HepG2 (cell line): ENCODE measurements around the gene FBH1. TPM values are rescaled to one million over a fixed set of nuclear protein-coding genes. Genes with fewer than 3 reads are reported as not detected.

ENCODE experiments used
- ATAC-seq: fragments of 200-7000 bp; cut with Tn5 transposase; 3 replicates; pipeline ENCODE4 v1.9.1; 2020; ENCODE audit warnings: mild to moderate bottlenecking, moderate library complexity
- BruUV-seq: library from RNA; stranded (reverse); fragments of 400-500 nt; replicated peaks from 2 replicates; lab custom pipeline; 2021; lab: Mats Ljungman, UMichigan
- CTCF ChIA-PET: fragments of 300-600 bp; formaldehyde crosslinking; extraction: SDS; loops from one replicate; lab custom pipeline; 2021; ENCODE audit warnings: low total read pairs, inconsistent platforms, low intra/inter-chr PET ratio; lab: Yijun Ruan, JAX
- POLR2A ChIA-PET: fragments of 350-600 bp; sonication (Branson Sonifier 250); formaldehyde crosslinking; loops from one replicate; lab custom pipeline; 2020; ENCODE audit warnings: antibody characterized with exemption, inconsistent platforms; lab: Yijun Ruan, JAX
- DNase-seq: peaks from one replicate; pipeline ENCODE4 v3.0.0-alpha.2; 2015; ENCODE audit warnings: low spot score
- FAIRE-seq: peaks from 3 replicates; lab custom pipeline; 2011; peaks lifted over from hg19 to GRCh38; lab: Jason Lieb, UNC
- H2AFZ ChIP-seq: one replicate; pipeline ENCODE4 v1.6.1; 2011; ENCODE audit warnings: low read length, inconsistent platforms
- H3K27ac ChIP-seq: fragments of 300-600 bp; 3 replicates; pipeline ENCODE4 v1.8.0; 2011; ENCODE audit warnings: mixed run types, mild to moderate bottlenecking, mixed read lengths, low read length, inconsistent platforms; ENCODE audit not compliant: insufficient read depth; ENCODE audit errors: extremely low read length
- H3K27me3 ChIP-seq, 2 experiments: fragments of 200-600 bp in 1 of 2; 2 replicates in 1 of 2; 3 replicates in 1 of 2; pipeline versions ENCODE4 v1.6.0 to v1.8.0; 2011; ENCODE audit warnings: low read length in 2 of 2, mild to moderate bottlenecking in 2 of 2, moderate library complexity in 2 of 2, inconsistent platforms in 1 of 2; ENCODE audit not compliant: insufficient read depth in 2 of 2, control insufficient read depth in 1 of 2
- H3K36me3 ChIP-seq, 2 experiments: fragments of 200-600 bp in 1 of 2; replicated peaks in 1 of 2; 2 replicates in 1 of 2; 3 replicates in 1 of 2; pipeline versions ENCODE4 v1.5.1 to v1.8.0; 2011; ENCODE audit warnings: low read length in 2 of 2, inconsistent platforms in 1 of 2; ENCODE audit not compliant: insufficient read depth in 2 of 2, control insufficient read depth in 1 of 2
- H3K4me1 ChIP-seq: 2 replicates; pipeline ENCODE4 v1.5.1; 2012; ENCODE audit warnings: low read length, inconsistent platforms; ENCODE audit not compliant: insufficient read depth
- H3K4me2 ChIP-seq: 2 replicates; pipeline ENCODE4 v1.6.0; 2011; ENCODE audit warnings: low read depth, low read length, inconsistent platforms
- H3K4me3 ChIP-seq, 3 experiments: fragments of 200-600 bp in 1 of 3; sonication (generic), shearing (Covaris generic) in 1 of 3; replicated peaks in 1 of 3; 2 replicates each; pipeline ENCODE4 v1.5.1; 2011 to 2016; ENCODE audit warnings: low read length in 3 of 3, inconsistent platforms in 2 of 3, low read depth in 2 of 3, mild to moderate bottlenecking in 2 of 3, control low read depth in 1 of 3, mixed read lengths in 1 of 3; ENCODE audit not compliant: insufficient read depth in 1 of 3
- H3K79me2 ChIP-seq: one replicate; pipeline ENCODE4 v1.6.1; 2011; ENCODE audit warnings: low read length, inconsistent platforms; ENCODE audit not compliant: insufficient read depth
- H3K9ac ChIP-seq: 2 replicates; pipeline ENCODE4 v1.6.0; 2011; ENCODE audit warnings: mild to moderate bottlenecking, low read depth, low read length, inconsistent platforms; ENCODE audit not compliant: insufficient read depth
- H3K9me3 ChIP-seq: 2 replicates; pipeline ENCODE4 v1.5.1; 2012; ENCODE audit warnings: mild to moderate bottlenecking, low read length
- H4K20me1 ChIP-seq: 2 replicates; pipeline ENCODE4 v1.6.0; 2011; ENCODE audit warnings: inconsistent platforms, mild to moderate bottlenecking, low read length, moderate library complexity; ENCODE audit not compliant: insufficient read depth
- BORCS8-MEF2B ChIP-seq: sonication (generic); formaldehyde crosslinking; IDR thresholded peaks from 2 replicates; pipeline ENCODE4 v1.8.0; 2022; ENCODE audit warnings: mild to moderate bottlenecking, missing genetic modification reagents
- JARID2 ChIP-seq: sonication (generic); formaldehyde crosslinking; IDR thresholded peaks from 2 replicates; pipeline ENCODE4 v1.8.1; 2023; ENCODE audit warnings: missing genetic modification reagents, inconsistent platforms; ENCODE audit not compliant: insufficient replicate concordance
- MED1 ChIP-seq: sonication (generic); formaldehyde crosslinking; IDR thresholded peaks from 2 replicates; pipeline ENCODE4 v1.4.0; 2020; ENCODE audit warnings: missing genetic modification reagents
- PAWR ChIP-seq: sonication (generic); formaldehyde crosslinking; IDR thresholded peaks from 2 replicates; pipeline ENCODE4 v1.4.0; 2020; ENCODE audit warnings: missing genetic modification reagents, mild to moderate bottlenecking, borderline replicate concordance
- PLSCR1 ChIP-seq: sonication (generic); formaldehyde crosslinking; IDR thresholded peaks from 2 replicates; pipeline ENCODE4 v1.5.0; 2020; ENCODE audit warnings: missing genetic modification reagents, mild to moderate bottlenecking, borderline replicate concordance
- POLR2AphosphoS2 ChIP-seq: IDR thresholded peaks from 2 replicates; pipeline ENCODE4 v1.6.1; 2011; ENCODE audit warnings: low read depth, low read length, improper control_type of control experiment
- RBM22 ChIP-seq: fragments of 200-400 bp; formaldehyde crosslinking; optimal IDR thresholded peaks from 2 replicates; pipeline ENCODE3; 2017; ENCODE audit warnings: mild to moderate bottlenecking, low read length, moderate library complexity
- ZMAT3 ChIP-seq: sonication (generic); formaldehyde crosslinking; conservative IDR thresholded peaks from 2 replicates; pipeline ENCODE4 v1.7.0; 2021; ENCODE audit warnings: missing genetic modification reagents
- WGBS: methylation state at CpG from one replicate; pipeline ENCODE4 v1.1.6; 2017; ENCODE audit warnings: low lambda C conversion rate; 5-methylcytosine and 5-hydroxymethylcytosine counted together
- in situ Hi-C: cut with HindIII; loops from 2 replicates; pipeline ENCODE4 v1.10.0; 2017; ENCODE audit warnings: low pct_unique_long_range_greater_than_20kb; ENCODE audit not compliant: extremely low pct_ligation_motif_present
- intact Hi-C: fragments of 100-400 bp; cut with micrococcal nuclease; formaldehyde crosslinking; loops from one replicate; pipeline ENCODE4 v1.10.0; 2022; ENCODE audit not compliant: unreplicated experiment
- polyA plus RNA-seq, 8 experiments: library from polyadenylated mRNA; depleted of rRNA in 3 of 8; stranded (reverse) in 7 of 8; unstranded in 1 of 8; fragments of >200 nt; fragmentation: Illumina TruSeq in 4 of 8; extraction: Trizol in 4 of 8; gene quantifications; 2 replicates each; pipeline versions ENCODE4 v1.2.1 to v1.2.3, GENCODE V29; 2011 to 2016; ENCODE audit warnings: low read depth in 4 of 8, missing spikeins in 1 of 8, mixed read lengths in 1 of 8; ENCODE audit not compliant: insufficient read depth in 1 of 8
- total RNA-seq, 5 experiments: library from RNA; depleted of rRNA; stranded (reverse); fragments of >200 nt; fragmentation: Illumina TruSeq; extraction: Trizol; gene quantifications; 2 replicates each; pipeline ENCODE4 v1.2.3, GENCODE V29; 2016; ENCODE audit warnings: low read depth in 1 of 5

Gene FBH1
- total and polyA plus RNA-seq, 2 of the 13 experiments (the other 11 are each of a cell fraction or from before 2014, with no cell fraction given): 48.8 to 60.3 TPM

- TF ChIP-seq PLSCR1 (CRISPR knock-in tag) (no peak), PAWR (CRISPR knock-in tag) (no peak)
These were observed 13.5 kb downstream of the FBH1 start (continued) for GRCh38 chr10:5903563-5903962.

GRCh38 chr10:5904227-5904626, 14.2 kb downstream of the FBH1 start:
- intact Hi-C loops: no loop called here
- H3K4me1 ChIP-seq: no peaks in the 10 kb centered on the region
- H3K4me2 ChIP-seq: no peak overlapping the region
- no TSS peak for BruUV-seq
- H3K27ac ChIP-seq: no peak overlapping the region
- 74% methylated on average over 4 of the region's 4 CpGs for WGBS
- ChIA-PET POLR2A (no interaction called here), CTCF (no interaction called here)
- DNase-seq: no peak
- H3K36me3 ChIP-seq: peaks cover 10 to 19% of the 10 kb centered on the region in 2 experiments
- no peak overlapping the region for H2AFZ ChIP-seq
- TF ChIP-seq BORCS8-MEF2B (CRISPR knock-in tag) (no peak), ZMAT3 (CRISPR knock-in tag) (no peak), RBM22 (no peak), MED1 (CRISPR knock-in tag) (no peak), JARID2 (CRISPR knock-in tag) (no peak), POLR2AphosphoS2 (no peak)
- H3K9me3 ChIP-seq: no peaks in the 10 kb centered on the region
- H3K4me3 ChIP-seq: no peak overlapping the region
- no peaks in the 10 kb centered on the region for H4K20me1 ChIP-seq
- peaks cover 9% of the 10 kb centered on the region for H3K79me2 ChIP-seq
- no peaks in the 10 kb centered on the region for H3K27me3 ChIP-seq
- H3K9ac ChIP-seq: no peak overlapping the region
- FAIRE-seq: no peak
- in situ Hi-C loops: no loop called here
- no peak for ATAC-seq
